GM19467 (cell line): Measurements from ENCODE around the gene KCNK10.
A peak's percentile ranks its signal among the peaks of the same experiment; 100 is the strongest.

ENCODE experiments used
- ATAC-seq: cut with Tn5 transposase; IDR thresholded peaks from one replicate; pipeline ENCODE4 v1.9.1; 2021; ENCODE audit warnings: mild to moderate bottlenecking, moderate library complexity; ENCODE audit not compliant: unreplicated experiment

The KCNK10 gene

GRCh38 chr14:88323086-88323522, at the start of gene KCNK10:
TSS of gene KCNK10 (minus strand) at chr14:88323269. CDS start at chr14:88322798, 471 bp downstream.
- ATAC-seq: peak; percentile 27

- ATAC-seq: no peak
Observed at GRCh38 chr14:88369496-88369895, 46.4 kb upstream of the KCNK10 start.

DNA sequence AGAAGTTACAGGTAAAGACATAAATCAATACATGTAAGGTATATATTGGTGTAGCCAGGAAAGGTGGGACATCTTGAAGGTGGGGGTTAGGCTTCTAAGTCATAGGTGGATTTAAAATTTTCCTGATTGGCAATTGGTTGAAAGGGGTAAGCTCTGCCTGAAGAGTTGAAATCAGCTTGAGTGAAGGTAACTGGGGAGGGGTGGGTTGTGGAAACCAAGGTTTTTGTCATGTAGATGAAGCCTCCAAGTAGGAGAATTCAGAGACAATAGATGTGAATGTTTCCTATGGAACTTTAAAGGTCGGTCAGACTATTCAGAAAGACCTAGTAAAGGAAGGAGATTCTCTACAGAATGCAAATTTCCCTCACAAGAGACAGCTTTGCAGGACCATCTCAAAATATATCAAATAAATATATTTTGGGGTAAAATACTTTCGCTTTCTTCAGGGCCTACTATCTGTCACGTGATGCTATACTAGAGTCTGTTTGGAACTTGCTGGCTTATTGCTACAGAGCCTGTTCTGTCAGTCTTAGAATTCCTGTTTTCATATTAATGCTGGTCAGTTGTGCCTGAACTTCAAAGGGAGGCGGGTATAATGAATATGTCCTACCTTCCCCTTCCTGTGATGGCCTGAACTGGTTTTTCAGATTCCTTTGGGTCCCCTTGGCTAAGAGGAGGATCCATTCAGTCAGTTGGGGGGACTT, 41.8 kb upstream of the KCNK10 start:
- no peak for ATAC-seq

DNA sequence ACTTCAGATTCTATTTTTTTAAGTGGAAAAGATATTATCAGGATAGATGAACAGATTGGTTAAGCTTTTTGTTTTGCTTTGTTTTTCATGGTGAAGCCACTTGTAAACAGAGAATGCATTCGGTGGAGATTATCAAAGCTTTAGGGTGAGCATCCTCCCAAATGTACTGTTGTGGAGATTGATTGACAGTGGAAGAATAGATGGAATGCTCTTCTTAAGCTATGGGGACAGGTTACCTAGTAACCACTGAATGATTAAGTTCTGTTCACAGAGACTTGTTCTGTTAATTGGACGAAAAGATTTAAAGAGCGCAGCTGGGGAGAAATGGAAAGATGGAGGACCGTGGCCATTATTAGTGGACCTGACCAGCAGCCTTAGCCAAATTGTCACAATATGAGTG, 40.6 kb upstream of the KCNK10 start:
- ATAC-seq: no peak

- ATAC-seq: no peak
Observed at GRCh38 chr14:88359500-88359899, 36.4 kb upstream of the KCNK10 start.

DNA sequence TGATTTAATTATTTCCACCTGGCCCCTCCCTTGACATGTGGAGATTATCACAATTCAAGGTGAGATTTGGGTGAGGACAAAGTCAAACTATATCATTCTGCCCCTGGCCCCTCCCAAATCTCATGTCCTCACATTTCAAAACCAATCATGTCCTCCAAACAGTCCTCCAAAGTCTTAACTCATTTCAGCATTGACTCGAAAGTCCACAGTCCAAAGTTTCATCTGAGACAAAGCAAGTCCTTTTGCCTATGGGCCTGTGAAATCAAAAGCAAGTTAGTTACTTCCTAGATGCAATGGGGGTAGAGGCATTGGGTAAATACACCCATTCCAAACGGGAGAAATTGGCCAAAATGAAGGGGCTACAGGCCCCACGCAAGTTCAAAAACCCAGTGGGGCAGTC, 31.3 kb upstream of the KCNK10 start:
- ATAC-seq: no peak

DNA sequence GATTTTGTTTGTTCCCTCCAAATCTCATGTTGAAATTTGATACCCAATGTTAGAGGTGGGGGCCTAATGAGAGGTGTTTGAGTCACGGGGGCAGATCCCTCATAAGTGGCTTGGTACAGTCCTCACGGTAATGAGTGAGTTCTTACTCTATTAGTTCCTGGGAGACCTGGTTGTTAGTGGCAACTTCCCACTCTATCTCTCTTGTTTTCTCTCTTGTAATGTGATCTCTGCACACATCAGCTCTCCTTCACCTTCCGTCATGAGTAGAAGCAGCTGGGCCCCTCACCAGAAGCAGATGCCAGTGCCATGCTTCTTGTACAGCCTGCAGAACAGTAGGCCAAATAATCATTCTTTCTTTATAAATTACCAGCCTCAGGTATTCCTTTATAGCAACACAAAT, 29.6 kb upstream of the KCNK10 start:
- ATAC-seq: no peak

DNA sequence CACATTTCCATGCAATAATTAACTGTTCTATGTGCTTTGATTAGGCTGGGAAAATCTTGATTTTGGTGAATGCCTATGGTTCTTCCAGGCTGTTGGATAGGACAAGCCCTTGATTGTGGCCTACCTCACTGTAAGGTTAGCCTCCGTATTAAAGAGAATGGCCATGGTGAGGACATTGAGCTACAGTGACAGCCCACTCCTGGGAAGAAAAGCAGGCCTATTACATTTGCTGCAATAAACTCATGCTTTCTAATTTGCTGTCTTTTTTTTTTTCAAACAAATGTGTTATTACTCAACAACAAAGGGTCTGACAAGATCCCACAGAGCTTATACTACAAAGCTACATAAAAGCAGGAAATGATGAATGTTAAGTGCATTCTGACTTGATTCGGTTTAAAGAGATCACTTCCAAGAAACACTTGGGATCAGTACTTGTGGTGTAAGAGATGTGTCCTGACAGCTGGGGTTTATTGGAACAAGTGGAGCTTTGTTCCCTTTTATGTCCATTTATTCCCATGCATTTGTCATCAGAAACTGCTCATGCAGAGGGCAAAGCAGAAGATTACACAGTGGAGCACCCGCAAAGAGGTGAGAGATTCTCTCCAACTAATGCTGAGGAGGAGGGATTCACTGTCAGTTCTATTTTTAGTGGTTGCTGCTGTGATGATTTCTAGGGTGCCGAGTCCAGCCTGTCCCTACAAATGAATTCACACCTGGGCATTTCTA, 29.1 kb upstream of the KCNK10 start:
- no peak for ATAC-seq

DNA sequence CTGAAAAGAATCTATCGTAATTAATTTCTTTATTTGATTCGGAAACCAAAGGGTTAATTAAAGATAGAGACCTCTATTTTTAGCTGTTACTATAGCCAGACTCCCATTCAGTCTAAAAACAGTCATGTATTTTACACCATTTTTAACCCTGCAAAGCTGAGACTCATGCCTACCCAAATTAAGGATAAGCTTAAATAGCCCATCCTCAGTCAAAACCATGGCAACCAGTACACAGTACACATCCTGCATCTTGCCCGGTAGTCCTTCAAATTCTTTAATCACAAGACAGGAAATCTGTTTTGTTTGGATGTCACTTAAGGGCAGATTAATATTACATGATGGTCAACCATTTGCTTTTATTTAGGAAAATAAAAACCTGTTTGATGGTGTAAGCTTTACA, 25.5 kb upstream of the KCNK10 start:
- no peak for ATAC-seq

- no peak for ATAC-seq
Observed at GRCh38 chr14:88346048-88346639, 23.1 kb upstream of the KCNK10 start.

DNA sequence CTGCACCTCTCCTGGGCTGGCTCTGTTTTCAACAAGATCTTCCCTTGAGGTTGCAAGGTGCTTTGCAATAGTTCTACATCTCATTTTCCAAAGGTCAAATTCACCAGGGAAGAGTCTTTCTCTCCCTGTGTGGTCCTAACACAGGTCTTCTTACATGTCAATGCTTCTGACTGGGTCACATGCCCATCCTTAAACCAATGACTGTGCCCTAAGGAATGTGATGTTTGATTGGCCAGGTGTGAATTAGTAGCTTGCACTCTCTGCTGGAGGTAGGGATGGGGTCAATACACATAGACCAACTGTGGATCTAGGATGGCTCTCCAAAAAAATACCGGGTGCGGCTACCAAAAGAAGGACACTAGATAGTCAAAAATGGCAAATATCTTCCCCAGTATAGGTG, 19.9 kb upstream of the KCNK10 start:
- no peak for ATAC-seq

DNA sequence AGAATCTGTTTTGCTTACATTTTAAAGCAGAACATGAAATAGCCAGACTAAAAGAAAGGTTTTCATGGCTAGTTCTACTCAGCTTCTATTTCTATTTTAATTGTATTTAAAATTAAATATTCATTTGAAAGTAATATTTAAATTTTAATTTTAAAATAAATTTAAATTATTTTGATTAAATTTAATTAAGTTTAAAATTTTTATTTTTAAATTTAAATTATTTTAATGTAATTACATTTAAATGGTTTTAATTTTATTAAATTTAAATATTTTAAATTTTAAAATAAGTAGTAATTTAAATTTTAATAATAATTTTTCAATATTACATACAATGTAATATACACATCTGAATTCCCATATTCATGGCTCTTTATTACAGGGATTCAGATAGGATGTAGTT, 17.3 kb upstream of the KCNK10 start:
- ATAC-seq: no peak

DNA sequence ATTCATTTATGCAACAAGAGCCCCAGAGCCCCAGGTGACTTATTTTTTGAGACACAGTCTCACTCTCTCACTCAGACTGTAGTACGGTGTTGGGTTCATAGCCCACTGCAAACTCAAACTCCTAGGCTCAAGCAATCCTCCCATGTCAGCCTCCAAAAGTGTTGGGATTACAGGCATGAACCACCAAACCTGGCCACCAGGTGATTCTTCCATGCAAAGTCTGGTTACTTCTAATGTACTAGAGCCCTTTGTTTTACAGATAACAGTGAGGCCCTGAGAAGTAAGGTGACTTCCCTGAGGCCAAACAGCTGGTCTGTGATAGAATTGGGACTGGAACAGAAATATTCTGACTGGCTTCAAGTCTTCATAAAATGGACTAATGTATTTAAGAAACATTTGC, 10.0 kb upstream of the KCNK10 start:
- ATAC-seq: no peak

DNA sequence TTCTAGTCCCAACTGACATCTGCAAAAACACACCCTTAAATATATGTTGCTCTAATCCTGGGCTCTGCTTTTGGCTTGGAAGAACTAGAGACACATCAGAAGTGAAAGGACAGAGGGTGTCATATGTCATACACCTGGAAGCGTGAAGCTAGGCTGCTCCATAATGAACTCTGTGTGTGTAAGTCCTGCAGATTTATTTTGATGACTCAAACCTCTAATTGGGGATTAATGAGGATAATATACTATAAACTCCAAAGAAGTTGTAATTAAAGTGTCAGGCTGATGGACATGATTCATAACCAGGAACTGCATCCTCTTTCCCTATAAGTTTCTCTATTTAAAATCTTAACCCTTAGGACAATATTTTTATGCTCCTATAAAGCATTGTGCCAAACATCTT, 4.4 kb upstream of the KCNK10 start:
- ATAC-seq: no peak

DNA sequence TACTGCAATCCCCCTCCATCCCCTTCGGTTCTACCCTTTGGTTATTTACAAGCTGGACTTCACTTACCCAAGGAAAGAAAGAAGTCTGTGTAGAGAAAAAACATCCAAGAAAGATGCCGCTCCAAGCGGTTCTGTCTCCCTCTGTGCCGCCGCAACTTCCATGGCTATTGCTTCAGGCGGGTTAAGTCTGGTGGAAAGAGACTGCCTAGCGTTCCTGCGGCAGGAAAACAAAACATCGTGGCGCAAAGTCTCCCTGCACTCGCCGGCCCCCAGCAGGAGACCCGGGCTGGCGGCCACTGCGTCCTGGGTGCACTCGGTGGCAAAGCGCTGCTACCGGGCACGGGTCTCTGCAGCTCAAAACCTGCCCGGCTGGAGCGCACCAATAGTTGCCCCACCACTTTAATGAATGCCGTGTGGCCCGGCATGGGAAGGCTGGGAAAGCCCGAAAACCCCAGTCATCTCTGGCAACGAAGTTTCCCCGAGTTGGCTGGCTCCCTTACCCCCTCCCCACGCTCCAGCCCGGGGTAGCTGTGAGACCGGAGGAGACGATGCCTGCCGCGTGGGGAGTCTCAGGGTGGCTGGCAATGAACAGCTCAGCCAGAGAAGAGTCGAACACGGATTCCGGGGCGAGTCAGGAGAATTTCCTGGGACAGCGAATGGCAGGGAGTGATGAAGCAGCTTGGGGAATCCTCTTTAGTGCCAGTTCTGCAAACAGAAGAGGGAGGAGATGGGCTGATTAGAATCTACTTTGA, 3.5 kb upstream of the KCNK10 start:
- ATAC-seq: no peak

DNA sequence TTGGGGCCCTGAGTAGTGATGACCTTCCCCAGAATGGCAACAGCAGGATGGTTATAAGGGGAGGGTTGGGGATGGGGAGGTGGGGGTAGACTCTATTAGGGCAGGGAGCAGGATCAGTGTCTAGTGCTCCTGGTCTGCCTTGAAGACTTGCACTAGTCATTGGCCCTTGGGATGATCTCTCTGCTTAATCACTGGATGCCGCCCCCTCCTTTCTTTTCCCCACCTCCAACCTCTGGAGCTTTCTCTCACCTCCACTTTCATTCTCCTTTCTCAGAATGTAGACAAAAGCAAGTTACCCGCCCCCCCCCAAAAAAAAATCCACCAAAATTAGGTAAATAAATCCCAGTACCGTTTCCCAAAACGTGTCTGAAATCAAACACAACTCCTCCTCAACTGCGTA, 2.8 kb upstream of the KCNK10 start:
- no peak for ATAC-seq

- no peak for ATAC-seq
Observed at GRCh38 chr14:88324930-88325329, 1.9 kb upstream of the KCNK10 start.

DNA sequence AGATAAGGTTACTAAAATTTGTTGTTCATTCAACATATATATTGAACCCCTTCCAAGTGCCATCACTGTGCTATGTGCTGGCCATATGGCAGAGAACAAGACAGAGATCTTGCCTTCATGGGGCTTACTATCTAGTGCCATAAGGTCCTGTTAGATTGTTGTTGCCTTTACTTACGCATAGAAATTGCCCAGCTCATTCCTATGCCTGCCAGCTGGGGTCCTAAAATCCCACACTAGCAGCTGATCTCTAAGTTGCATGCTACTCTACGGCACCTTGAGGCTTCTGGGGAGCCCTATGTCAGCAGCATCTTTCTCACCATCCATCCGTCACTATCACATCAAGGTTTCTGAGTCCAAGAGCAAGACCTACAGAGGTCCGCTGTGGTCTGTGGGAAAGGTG, 1.4 kb upstream of the KCNK10 start:
- no peak for ATAC-seq

DNA sequence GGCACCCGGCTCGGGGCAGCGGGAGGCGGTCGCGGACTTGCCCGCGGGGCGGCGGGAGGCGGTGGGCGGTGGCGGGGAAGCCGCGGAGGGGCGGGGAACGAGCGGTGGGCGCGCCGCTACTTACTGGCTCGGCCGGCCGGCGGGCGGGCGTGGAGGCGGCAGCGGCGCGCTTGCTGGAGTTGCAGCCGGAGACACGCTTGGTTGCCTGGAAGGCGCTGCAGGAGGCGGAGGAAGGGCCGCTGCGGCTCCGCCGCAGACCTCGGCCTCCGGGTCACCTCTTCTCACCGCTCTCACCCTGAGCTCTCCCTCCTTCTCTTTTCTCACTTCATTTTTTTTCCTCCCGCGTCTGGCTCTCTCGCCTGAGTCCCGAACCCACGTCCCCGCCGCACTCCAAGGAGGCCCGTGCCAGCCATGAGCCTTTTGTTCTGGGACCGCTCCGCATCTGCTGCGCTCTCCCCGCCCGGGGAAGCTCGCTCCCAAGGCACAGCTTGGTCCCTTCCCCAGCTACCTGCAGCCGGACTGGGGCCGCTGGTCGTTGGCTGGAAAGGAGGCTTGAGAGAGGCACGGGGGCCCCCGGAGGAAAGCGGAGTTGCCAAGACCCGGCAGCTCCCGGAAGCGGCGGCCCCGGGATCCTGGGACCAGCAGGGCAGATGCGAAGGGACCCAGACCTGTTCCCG, 592 bp upstream of the KCNK10 start:
- peak; percentile 94 for ATAC-seq

DNA sequence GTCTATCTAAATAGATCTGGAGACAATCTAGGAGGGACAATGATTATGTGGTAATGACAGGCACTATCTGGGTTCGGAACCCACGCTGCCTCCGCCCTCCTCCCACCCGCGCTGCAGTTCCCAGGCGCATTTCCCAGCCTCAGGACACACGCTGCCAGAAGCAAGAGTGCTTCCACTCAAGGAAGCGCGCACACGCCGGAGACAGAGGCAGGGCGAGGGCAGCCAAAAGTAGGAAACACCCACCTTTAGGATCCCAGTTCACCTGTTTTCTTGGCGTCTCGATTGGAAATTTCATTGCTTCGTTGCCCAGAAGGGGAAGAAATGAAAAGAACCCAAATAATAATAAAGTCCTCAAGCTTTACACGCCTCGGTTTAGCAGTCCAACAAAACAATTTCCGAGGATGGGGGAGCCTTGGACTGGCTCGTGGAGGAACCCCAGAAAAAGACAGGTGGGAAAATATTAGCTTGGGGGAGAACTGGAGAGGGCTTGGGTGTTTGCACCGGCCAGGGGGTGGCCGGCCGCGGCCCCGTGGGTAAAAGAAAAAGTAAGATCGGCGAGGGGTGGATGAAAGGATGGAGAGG, 474 bp downstream of the KCNK10 start:
- no peak for ATAC-seq
